OCI-LY7 (cell line): ENCODE measurements around the gene SLC26A9.

ENCODE experiments used
- CTCF ChIP-seq: fragments of 200-600 bp; sonication (generic); conservative IDR thresholded peaks from 2 replicates; pipeline ENCODE4 v1.5.1; 2014; ENCODE audit warnings: mild to moderate bottlenecking, antibody characterized with exemption, low read length, moderate library complexity, mixed read lengths
- EZH2phosphoT487 ChIP-seq: fragments of 200-600 bp; sonication (generic); IDR thresholded peaks from 2 replicates; pipeline ENCODE4 v1.6.1; 2018; ENCODE audit warnings: low read depth, borderline replicate concordance, mild to moderate bottlenecking, mixed run types, antibody characterized with exemption, low read length, moderate library complexity, mixed read lengths

DNA sequence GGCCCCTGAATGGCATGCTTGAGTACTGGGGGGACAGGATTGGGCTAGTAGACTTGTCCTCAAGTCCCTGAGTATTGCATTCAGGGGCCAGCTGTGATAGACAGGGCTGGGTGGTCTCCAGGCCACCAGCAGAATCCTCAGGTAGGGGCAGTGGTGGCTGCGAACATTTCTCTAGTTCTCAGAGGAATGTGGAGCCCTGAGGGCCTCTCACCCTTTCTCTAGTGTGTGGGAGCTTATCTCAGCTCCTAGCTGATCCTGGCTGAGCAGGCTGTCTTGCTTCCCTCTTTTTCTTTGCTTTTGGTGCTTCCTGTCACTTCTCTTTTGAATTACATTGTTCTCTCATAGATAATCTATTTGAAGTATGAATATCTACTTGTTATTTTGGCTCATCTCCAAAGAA lies 63.3 kb downstream of the SLC26A9 start:
- TF ChIP-seq CTCF (no peak), EZH2phosphoT487 (no peak)
